Type B pancreatic cell (in vitro differentiated cells): ENCODE data around the gene GABRR3. TPM values are rescaled to one million over a fixed set of nuclear protein-coding genes. Genes with fewer than 3 reads are reported as not detected.

Experiments used
- DNase-seq: peaks from one replicate; pipeline ENCODE4 v3.0.0; 2021; ENCODE audit warnings: mixed read lengths; ENCODE audit not compliant: unreplicated experiment; ENCODE audit errors: extremely low spot score
- H3K27ac Mint-ChIP-seq: 2 replicates; pipeline ENCODE4 v1.8.0; 2021; ENCODE audit warnings: mild to moderate bottlenecking, mixed read lengths
- H3K27me3 Mint-ChIP-seq: 2 replicates; pipeline ENCODE4 v1.8.0; 2021; ENCODE audit warnings: mixed read lengths
- H3K36me3 Mint-ChIP-seq: 2 replicates; pipeline ENCODE4 v1.8.0; 2021; ENCODE audit warnings: mixed read lengths
- H3K4me1 Mint-ChIP-seq: one replicate; pipeline ENCODE4 v1.8.0; 2021; ENCODE audit warnings: mixed read lengths; ENCODE audit not compliant: unreplicated experiment
- H3K4me3 Mint-ChIP-seq: 2 replicates; pipeline ENCODE4 v1.8.0; 2021; ENCODE audit warnings: mild to moderate bottlenecking, mixed read lengths
- H3K9me3 Mint-ChIP-seq: 2 replicates; pipeline ENCODE4 v1.8.0; 2021; ENCODE audit warnings: mixed read lengths
- total RNA-seq: library from RNA; stranded (reverse); gene quantifications from 2 replicates; pipeline ENCODE4 v1.2.1, GENCODE V29; 2021; ENCODE audit warnings: low replicate concordance
- TF ChIP-seq, protein P1 (sequence below): fragments of 200-600 bp; sonication (generic); conservative IDR thresholded peaks from 2 replicates; pipeline ENCODE4 v1.5.0; 2021; ENCODE audit warnings: antibody characterized with exemption, mild to moderate bottlenecking

Gene GABRR3
- total RNA-seq, 1 donor from 2014 or later: not detected

- no peak for DNase-seq
- no peaks in the 10 kb centered on the region for H3K4me1 Mint-ChIP-seq
- no peaks in the 10 kb centered on the region for H3K9me3 Mint-ChIP-seq
- H3K36me3 Mint-ChIP-seq: no peaks in the 10 kb centered on the region
- H3K27me3 Mint-ChIP-seq: no peaks in the 10 kb centered on the region
- H3K4me3 Mint-ChIP-seq: no peak overlapping the region
- TF ChIP-seq, protein P1, sequence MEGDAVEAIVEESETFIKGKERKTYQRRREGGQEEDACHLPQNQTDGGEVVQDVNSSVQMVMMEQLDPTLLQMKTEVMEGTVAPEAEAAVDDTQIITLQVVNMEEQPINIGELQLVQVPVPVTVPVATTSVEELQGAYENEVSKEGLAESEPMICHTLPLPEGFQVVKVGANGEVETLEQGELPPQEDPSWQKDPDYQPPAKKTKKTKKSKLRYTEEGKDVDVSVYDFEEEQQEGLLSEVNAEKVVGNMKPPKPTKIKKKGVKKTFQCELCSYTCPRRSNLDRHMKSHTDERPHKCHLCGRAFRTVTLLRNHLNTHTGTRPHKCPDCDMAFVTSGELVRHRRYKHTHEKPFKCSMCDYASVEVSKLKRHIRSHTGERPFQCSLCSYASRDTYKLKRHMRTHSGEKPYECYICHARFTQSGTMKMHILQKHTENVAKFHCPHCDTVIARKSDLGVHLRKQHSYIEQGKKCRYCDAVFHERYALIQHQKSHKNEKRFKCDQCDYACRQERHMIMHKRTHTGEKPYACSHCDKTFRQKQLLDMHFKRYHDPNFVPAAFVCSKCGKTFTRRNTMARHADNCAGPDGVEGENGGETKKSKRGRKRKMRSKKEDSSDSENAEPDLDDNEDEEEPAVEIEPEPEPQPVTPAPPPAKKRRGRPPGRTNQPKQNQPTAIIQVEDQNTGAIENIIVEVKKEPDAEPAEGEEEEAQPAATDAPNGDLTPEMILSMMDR: no peak
- H3K27ac Mint-ChIP-seq: no peak overlapping the region
These were observed 46.1 kb downstream of the GABRR3 start for GRCh38 chr3:97988784-97989568.

- TF ChIP-seq, protein P1: no peak
- no peak overlapping the region for H3K27ac Mint-ChIP-seq
- no peaks in the 10 kb centered on the region for H3K27me3 Mint-ChIP-seq
- DNase-seq: no peak
- H3K4me1 Mint-ChIP-seq: no peaks in the 10 kb centered on the region
- no peaks in the 10 kb centered on the region for H3K9me3 Mint-ChIP-seq
- H3K4me3 Mint-ChIP-seq: no peak overlapping the region
- no peaks in the 10 kb centered on the region for H3K36me3 Mint-ChIP-seq
These were observed 47.8 kb downstream of the GABRR3 start for GRCh38 chr3:97987306-97987705.

DNA sequence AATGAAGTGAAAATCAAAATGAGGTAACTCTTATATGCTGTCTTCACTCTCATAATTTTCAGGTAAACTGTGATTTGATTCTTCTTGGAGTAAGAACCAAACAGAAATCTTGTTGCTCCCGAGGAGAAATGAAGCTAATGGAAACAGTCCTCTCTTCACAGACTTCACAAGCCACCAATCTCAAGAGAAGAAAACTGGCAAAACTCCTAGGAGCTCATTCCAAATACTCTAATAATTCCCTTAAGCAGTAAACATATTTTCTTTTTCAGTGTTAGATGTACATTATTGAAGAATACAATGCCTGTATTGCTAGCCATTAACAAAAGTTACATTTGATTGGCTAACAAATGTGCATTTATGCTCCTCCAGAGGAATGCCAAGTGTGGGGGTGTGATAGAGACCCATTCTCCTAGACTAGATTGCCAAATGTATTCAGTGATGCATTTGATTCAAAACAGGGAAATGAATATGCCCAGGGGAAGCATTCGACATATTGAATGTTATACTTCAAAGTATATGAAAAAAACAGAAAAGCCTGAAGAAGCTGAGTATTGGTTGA is 51.1 kb downstream of the GABRR3 start:
- TF ChIP-seq, protein P1: no peak
- H3K36me3 Mint-ChIP-seq: no peaks in the 10 kb centered on the region
- H3K27ac Mint-ChIP-seq: no peak overlapping the region
- H3K27me3 Mint-ChIP-seq: no peaks in the 10 kb centered on the region
- H3K4me1 Mint-ChIP-seq: no peaks in the 10 kb centered on the region
- no peak overlapping the region for H3K4me3 Mint-ChIP-seq
- DNase-seq: no peak
- no peaks in the 10 kb centered on the region for H3K9me3 Mint-ChIP-seq

DNA sequence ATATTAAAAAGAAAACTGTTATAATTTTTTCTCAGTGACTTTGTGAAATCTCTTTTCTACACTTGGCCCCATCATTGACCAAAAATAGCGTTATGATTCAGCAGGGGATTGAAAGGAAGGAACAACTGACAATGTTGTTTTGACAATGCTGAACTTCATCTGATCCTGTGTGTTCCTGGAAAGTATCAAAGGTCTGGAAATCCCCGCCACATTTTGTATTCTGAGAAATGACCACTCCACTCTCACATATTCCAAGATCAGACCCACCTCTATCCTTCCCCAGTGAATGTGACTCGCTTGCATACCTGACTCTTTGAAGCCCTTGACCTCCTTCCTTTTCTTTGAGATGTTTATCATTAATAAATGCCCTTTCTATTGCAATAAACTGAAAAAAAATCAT is 53.2 kb downstream of the GABRR3 start:
- no peaks in the 10 kb centered on the region for H3K27me3 Mint-ChIP-seq
- H3K4me3 Mint-ChIP-seq: no peak overlapping the region
- H3K27ac Mint-ChIP-seq: no peak overlapping the region
- TF ChIP-seq, protein P1: no peak
- H3K36me3 Mint-ChIP-seq: no peaks in the 10 kb centered on the region
- H3K9me3 Mint-ChIP-seq: no peaks in the 10 kb centered on the region
- no peaks in the 10 kb centered on the region for H3K4me1 Mint-ChIP-seq
- DNase-seq: no peak

- no peak for DNase-seq
- H3K4me1 Mint-ChIP-seq: no peaks in the 10 kb centered on the region
- H3K36me3 Mint-ChIP-seq: no peaks in the 10 kb centered on the region
- H3K4me3 Mint-ChIP-seq: no peak overlapping the region
- no peak overlapping the region for H3K27ac Mint-ChIP-seq
- no peaks in the 10 kb centered on the region for H3K9me3 Mint-ChIP-seq
- TF ChIP-seq, protein P1: no peak
- peaks cover 4% of the 10 kb centered on the region for H3K27me3 Mint-ChIP-seq
These were observed 55.5 kb downstream of the GABRR3 start for GRCh38 chr3:97979610-97980009.
